Measurements from ENCODE around the gene SEC61A2. TPM values are rescaled to one million over a fixed set of nuclear protein-coding genes. Genes with fewer than 3 reads are reported as not detected.
A peak's percentile ranks its signal among the peaks of the same experiment; 100 is the strongest.

The SEC61A2 gene
- total RNA-seq, 2 donors from 2014 or later, result 2.9 to 13.5 TPM

DNA sequence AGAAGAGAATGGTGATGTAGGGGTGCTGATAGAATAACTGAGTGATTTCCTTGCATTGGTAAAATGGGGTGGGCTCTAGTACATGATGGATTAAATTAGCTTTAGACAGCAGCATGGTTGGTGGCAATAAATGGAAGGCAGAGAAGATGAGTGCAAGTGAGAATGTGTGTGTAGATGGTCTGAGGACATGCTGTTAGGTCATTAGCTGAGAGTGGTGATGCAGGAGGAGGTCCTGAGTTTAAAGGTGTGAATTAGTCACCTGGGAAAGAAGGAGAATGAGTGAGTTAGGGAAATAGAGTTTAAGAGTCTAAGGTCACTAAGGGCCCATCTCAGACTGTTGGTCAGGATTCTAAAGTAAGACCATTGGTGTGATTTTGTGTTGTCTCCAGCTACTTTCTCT, 17.9 kb upstream of the SEC61A2 start:
- H3K36me3 ChIP-seq, result no peaks in the 10 kb centered on the region
- H3K27ac ChIP-seq, result no peak overlapping the region
- TF ChIP-seq, protein P1, sequence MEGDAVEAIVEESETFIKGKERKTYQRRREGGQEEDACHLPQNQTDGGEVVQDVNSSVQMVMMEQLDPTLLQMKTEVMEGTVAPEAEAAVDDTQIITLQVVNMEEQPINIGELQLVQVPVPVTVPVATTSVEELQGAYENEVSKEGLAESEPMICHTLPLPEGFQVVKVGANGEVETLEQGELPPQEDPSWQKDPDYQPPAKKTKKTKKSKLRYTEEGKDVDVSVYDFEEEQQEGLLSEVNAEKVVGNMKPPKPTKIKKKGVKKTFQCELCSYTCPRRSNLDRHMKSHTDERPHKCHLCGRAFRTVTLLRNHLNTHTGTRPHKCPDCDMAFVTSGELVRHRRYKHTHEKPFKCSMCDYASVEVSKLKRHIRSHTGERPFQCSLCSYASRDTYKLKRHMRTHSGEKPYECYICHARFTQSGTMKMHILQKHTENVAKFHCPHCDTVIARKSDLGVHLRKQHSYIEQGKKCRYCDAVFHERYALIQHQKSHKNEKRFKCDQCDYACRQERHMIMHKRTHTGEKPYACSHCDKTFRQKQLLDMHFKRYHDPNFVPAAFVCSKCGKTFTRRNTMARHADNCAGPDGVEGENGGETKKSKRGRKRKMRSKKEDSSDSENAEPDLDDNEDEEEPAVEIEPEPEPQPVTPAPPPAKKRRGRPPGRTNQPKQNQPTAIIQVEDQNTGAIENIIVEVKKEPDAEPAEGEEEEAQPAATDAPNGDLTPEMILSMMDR (IDR thresholded peaks at IDR 0.05), result no peak
- TF ChIP-seq POLR2A (IDR thresholded peaks at IDR 0.05) (no peak), POLR2AphosphoS5 (IDR thresholded peaks at IDR 0.05) (no peak)
- no peak for DNase-seq (ENCODE audit: low spot score)
- H3K27me3 ChIP-seq (replicated peaks; ENCODE audit: insufficient read depth), result no peaks in the 10 kb centered on the region
- H3K4me3 ChIP-seq, result no peak overlapping the region
- intact Hi-C loops (cut with DNase I), result no loop called here
- H3K9me3 ChIP-seq, result no peaks in the 10 kb centered on the region
- no peaks in the 10 kb centered on the region for H3K4me1 ChIP-seq (replicated peaks)

DNA sequence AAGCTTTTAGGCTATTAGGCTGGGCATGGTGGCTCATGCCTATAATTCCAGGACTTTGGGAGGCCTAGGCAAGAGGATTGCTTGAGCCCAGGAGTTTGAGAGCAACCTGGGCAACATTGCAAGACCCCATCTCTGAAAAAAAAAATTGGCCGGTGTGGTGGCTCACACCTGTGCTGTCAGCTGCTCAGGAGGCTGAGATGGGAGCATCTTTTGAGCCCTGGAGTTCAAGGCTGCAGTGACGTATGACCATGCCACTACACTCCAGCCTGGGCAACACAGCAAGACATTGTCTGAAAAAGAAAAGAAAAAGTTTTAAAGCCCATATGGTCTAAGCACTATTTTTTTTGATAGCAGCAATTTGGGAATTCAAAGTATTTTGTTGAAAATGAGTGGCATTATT, 15.8 kb upstream of the SEC61A2 start:
- Histone ChIP-seq H3K27me3 (replicated peaks; ENCODE audit: insufficient read depth) (no peaks in the 10 kb centered on the region), H3K9me3 (no peaks in the 10 kb centered on the region), H3K4me1 (replicated peaks) (no peaks in the 10 kb centered on the region), H3K27ac (no peak overlapping the region), H3K4me3 (no peak overlapping the region), H3K36me3 (no peaks in the 10 kb centered on the region)
- intact Hi-C loops (cut with DNase I), result no loop called here
- WGBS, result 95% methylated on average over 2 of the region's 2 CpGs
- TF ChIP-seq, protein P1 (IDR thresholded peaks at IDR 0.05), result no peak
- TF ChIP-seq POLR2AphosphoS5 (IDR thresholded peaks at IDR 0.05), result no peak
- TF ChIP-seq POLR2A (IDR thresholded peaks at IDR 0.05), result no peak
- DNase-seq (ENCODE audit: low spot score), result no peak

DNA sequence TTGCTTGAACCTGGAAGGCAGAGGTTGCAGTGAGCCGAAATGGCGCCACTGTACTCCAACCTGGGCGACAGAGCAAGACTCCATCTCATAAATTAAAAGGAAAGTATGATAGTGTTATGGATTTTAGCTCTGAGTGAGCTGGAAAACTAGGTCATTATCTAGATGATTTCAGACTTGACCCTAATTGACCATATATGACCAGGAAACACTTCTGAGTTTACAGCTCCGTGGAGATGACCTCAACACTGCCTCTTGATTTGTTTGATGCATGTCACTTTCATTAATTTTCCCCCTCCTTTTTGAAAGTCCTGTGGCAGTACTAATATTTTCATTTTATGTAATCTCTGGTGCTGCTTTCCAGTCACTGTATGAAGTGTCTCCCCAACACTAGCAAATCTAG, 7.8 kb upstream of the SEC61A2 start:
- intact Hi-C loops (cut with DNase I), result no loop called here
- WGBS, result 87% methylated on average over 4 of the region's 4 CpGs
- no peaks in the 10 kb centered on the region for H3K4me1 ChIP-seq (replicated peaks)
- H3K9me3 ChIP-seq, result no peaks in the 10 kb centered on the region
- H3K36me3 ChIP-seq, result peaks cover 0 to 4% of the 10 kb centered on the region in 2 donors
- TF ChIP-seq, protein P1 (IDR thresholded peaks at IDR 0.05), result no peak
- no peak for TF ChIP-seq POLR2A (IDR thresholded peaks at IDR 0.05)
- no peak for TF ChIP-seq POLR2AphosphoS5 (IDR thresholded peaks at IDR 0.05)
- H3K4me3 ChIP-seq, result no peak overlapping the region
- DNase-seq (ENCODE audit: low spot score), result no peak
- H3K27ac ChIP-seq, result no peak overlapping the region
- H3K27me3 ChIP-seq (replicated peaks; ENCODE audit: insufficient read depth), result no peaks in the 10 kb centered on the region

DNA sequence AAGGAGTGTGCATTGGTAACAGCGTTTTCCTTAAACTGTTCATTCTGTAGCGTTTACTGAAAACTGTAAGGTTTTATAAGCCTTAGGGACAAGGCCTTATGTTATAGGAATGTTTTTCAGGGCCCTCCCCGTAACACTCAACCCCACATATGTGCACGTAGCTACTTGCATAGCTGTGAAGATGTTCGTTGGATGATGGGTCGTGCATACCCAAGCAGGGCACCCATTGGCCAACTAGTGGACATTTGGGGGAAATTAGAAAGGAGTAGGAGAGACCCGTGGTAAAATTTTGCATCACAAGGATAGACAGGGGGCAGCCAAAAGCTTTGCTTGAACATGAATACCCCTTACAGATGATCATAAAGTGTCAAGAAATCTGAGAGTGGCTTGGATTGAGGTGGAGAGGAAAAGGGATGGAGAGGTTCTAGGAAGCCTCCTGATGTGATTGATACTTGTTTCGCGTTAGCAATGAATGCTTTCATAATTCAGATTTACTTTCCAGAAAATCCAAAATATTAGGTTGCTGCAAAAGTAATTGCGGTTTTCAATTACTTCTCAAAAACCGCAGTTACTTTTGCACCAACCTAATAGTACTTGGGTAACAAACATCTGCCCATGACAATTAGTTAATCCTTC, 878 bp downstream of the SEC61A2 start:
- intact Hi-C loops (cut with DNase I), result no loop called here
- 21% methylated on average over 11 of the region's 11 CpGs for WGBS
- peak overlapping the region; percentile 88 to 95 for H3K27ac ChIP-seq
- TF ChIP-seq POLR2A (IDR thresholded peaks at IDR 0.05), result no peak
- TF ChIP-seq, protein P1 (IDR thresholded peaks at IDR 0.05), result peak in 1 of 4 experiments; percentile 39
- TF ChIP-seq POLR2AphosphoS5 (IDR thresholded peaks at IDR 0.05), result no peak
- DNase-seq (ENCODE audit: low spot score), result no peak
- H3K9me3 ChIP-seq, result no peaks in the 10 kb centered on the region
- no peaks in the 10 kb centered on the region for H3K4me1 ChIP-seq (replicated peaks)
- no peaks in the 10 kb centered on the region for H3K27me3 ChIP-seq (replicated peaks; ENCODE audit: insufficient read depth)
- H3K4me3 ChIP-seq, result peak overlapping the region; percentile 87 to 92
- no peaks in the 10 kb centered on the region for H3K36me3 ChIP-seq

DNA sequence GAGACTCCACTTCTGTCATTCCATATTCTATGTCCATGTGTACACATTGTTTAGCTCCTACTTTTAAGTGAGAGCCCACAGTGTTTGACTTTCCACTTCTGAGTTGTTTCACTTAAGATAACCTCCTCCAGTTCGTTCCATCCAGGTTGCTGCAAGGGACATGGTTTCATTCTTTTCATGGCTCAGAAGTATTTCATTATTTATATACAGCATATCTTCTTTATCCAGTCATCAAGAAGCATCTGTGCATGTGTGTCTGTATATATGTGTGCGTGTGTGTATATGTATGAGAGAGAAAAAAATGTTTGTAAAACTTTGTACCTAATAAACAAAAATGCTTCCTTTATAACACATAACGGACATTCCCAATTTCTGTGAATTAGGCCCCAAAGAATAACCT, 6.2 kb downstream of the SEC61A2 start:
- Histone ChIP-seq H3K4me1 (replicated peaks) (no peaks in the 10 kb centered on the region), H3K9me3 (no peaks in the 10 kb centered on the region), H3K36me3 (peaks cover 0 to 8% of the 10 kb centered on the region in 2 donors), H3K4me3 (no peak overlapping the region), H3K27ac (no peak overlapping the region), H3K27me3 (replicated peaks; ENCODE audit: insufficient read depth) (no peaks in the 10 kb centered on the region)
- 82% methylated on average over 3 of the region's 3 CpGs for WGBS
- no peak for TF ChIP-seq POLR2AphosphoS5 (IDR thresholded peaks at IDR 0.05)
- TF ChIP-seq, protein P1 (IDR thresholded peaks at IDR 0.05), result no peak
- no peak for TF ChIP-seq POLR2A (IDR thresholded peaks at IDR 0.05)
- DNase-seq (ENCODE audit: low spot score), result no peak
- intact Hi-C loops (cut with DNase I), result no loop called here
